Stimulated activated CD8-positive, alpha-beta memory T cell treated with anti-CD3 and anti-CD28 coated beads, Interleukin-15, amount 100 ng/mL, for 4 hours (primary cell): ENCODE results near the gene STAU1.
"Not testable (repeated sequence)": the region's sequence is repeated elsewhere in the genome, so short reads cannot be mapped to it uniquely, and the experiment has no call there.

Experiments used
- DNase-seq, 2 donors: peaks; one replicate each; pipeline ENCODE4 v3.0.0-alpha.2; 2020; ENCODE audit warnings: low read depth in 2 of 2

The STAU1 gene

GRCh38 chr20:49203011-49203410 is 14.9 kb upstream of the STAU1 start:
- no peak for DNase-seq

- DNase-seq = no peak
Observed at GRCh38 chr20:49199729-49200293, 11.7 kb upstream of the STAU1 start.

GRCh38 chr20:49192944-49193518 is 4.9 kb upstream of the STAU1 start:
- not testable (repeated sequence) for DNase-seq

GRCh38 chr20:49187330-49187850 is 744 bp downstream of the STAU1 start:
- no peak for DNase-seq

GRCh38 chr20:49186535-49187329 is 1.4 kb downstream of the STAU1 start:
- peak; percentile 36 to 56 for DNase-seq

- DNase-seq = no peak
Observed at GRCh38 chr20:49185071-49185761, 2.9 kb downstream of the STAU1 start.

GRCh38 chr20:49184691-49185070 is 3.5 kb downstream of the STAU1 start:
- no peak for DNase-seq

- not testable (repeated sequence) for DNase-seq
Observed at GRCh38 chr20:49184084-49184501, 4.0 kb downstream of the STAU1 start.

- DNase-seq = no peak
Observed at GRCh38 chr20:49183444-49183843, 4.7 kb downstream of the STAU1 start.

- no peak for DNase-seq
Observed at GRCh38 chr20:49181265-49181877, 6.8 kb downstream of the STAU1 start.

GRCh38 chr20:49179368-49180277 is 8.5 kb downstream of the STAU1 start:
- no peak for DNase-seq

- DNase-seq = no peak
Observed at GRCh38 chr20:49174183-49174582, 14.0 kb downstream of the STAU1 start.

GRCh38 chr20:49172413-49172812 is 15.7 kb downstream of the STAU1 start:
- no peak for DNase-seq

- no peak for DNase-seq
Observed at GRCh38 chr20:49171909-49172308, 16.2 kb downstream of the STAU1 start.

GRCh38 chr20:49170714-49171113 is 17.4 kb downstream of the STAU1 start:
- no peak for DNase-seq

GRCh38 chr20:49169547-49169946 is 18.6 kb downstream of the STAU1 start:
- no peak for DNase-seq

GRCh38 chr20:49168864-49169263 is 19.3 kb downstream of the STAU1 start:
- not testable (repeated sequence) for DNase-seq

GRCh38 chr20:49167811-49168507 is 20.2 kb downstream of the STAU1 start:
- DNase-seq = no peak

GRCh38 chr20:49166534-49167449 is 21.3 kb downstream of the STAU1 start:
- no peak for DNase-seq
